A549 (cell line): ENCODE measurements around the gene PKN2.

ENCODE experiments used
- EP300 ChIP-seq, 2 experiments: fragments of >200 bp; sonication (Bioruptor Twin); formaldehyde crosslinking; IDR thresholded peaks; 2 replicates in 1 of 2; 3 replicates in 1 of 2; pipeline ENCODE4 v1.6.1; 2016 to 2017
- FOXS1 ChIP-seq: fragments of 250-450 bp; sonication (Bioruptor Pico); IDR thresholded peaks from 2 replicates; pipeline ENCODE4 v1.5.0; 2020; ENCODE audit warnings: mild to moderate bottlenecking, moderate library complexity
- GATA3 ChIP-seq: IDR thresholded peaks from 2 replicates; pipeline ENCODE4 v1.6.1; 2012; ENCODE audit warnings: borderline replicate concordance
- HDAC2 ChIP-seq: fragments of 200-600 bp; sonication (generic); IDR thresholded peaks from 2 replicates; pipeline ENCODE4 v1.6.1; 2016
- JUN ChIP-seq, 2 experiments: fragments of >200 bp; sonication (Bioruptor Twin); formaldehyde crosslinking; IDR thresholded peaks; 2 replicates in 1 of 2; 3 replicates in 1 of 2; pipeline ENCODE4 v1.6.1; 2016 to 2017
- PBX3 ChIP-seq: IDR thresholded peaks from 2 replicates; pipeline ENCODE4 v1.6.1; 2012
- POLR2A ChIP-seq: IDR thresholded peaks from 2 replicates; pipeline ENCODE4 v1.6.1; 2012; ENCODE audit warnings: mild to moderate bottlenecking, low read length
- POLR2AphosphoS2 ChIP-seq: conservative IDR thresholded peaks from 2 replicates; pipeline ENCODE4 v1.6.1; 2012; ENCODE audit warnings: low read length, improper control_type of control experiment, inconsistent platforms
- SMC3 ChIP-seq: fragments of >200 bp; sonication (Bioruptor Twin); formaldehyde crosslinking; IDR thresholded peaks from 3 replicates; pipeline ENCODE4 v1.6.1; 2018; ENCODE audit warnings: inconsistent platforms
- USF2 ChIP-seq: fragments of 450-650 bp; IDR thresholded peaks from 2 replicates; pipeline ENCODE4 v1.6.1; 2014; ENCODE audit warnings: antibody characterized with exemption
- ZFP36 ChIP-seq: fragments of 450-650 bp; IDR thresholded peaks from 2 replicates; pipeline ENCODE4 v1.6.1; 2014; ENCODE audit warnings: borderline replicate concordance; ENCODE audit not compliant: partially characterized antibody
- TF ChIP-seq, protein P1 (sequence below): fragments of >200 bp; sonication (Bioruptor Twin); formaldehyde crosslinking; IDR thresholded peaks from 3 replicates; pipeline ENCODE4 v1.5.1; 2016

- TF ChIP-seq PBX3 (no peak), FOXS1 (CRISPR knock-in tag) (no peak), ZFP36 (no peak), POLR2A (no peak), JUN (IDR thresholded peaks at IDR 0.05) (no peak), SMC3 (no peak), POLR2AphosphoS2 (no peak), USF2 (no peak), GATA3 (no peak), EP300 (IDR thresholded peaks at IDR 0.05) (no peak), HDAC2 (no peak)
- TF ChIP-seq, protein P1, sequence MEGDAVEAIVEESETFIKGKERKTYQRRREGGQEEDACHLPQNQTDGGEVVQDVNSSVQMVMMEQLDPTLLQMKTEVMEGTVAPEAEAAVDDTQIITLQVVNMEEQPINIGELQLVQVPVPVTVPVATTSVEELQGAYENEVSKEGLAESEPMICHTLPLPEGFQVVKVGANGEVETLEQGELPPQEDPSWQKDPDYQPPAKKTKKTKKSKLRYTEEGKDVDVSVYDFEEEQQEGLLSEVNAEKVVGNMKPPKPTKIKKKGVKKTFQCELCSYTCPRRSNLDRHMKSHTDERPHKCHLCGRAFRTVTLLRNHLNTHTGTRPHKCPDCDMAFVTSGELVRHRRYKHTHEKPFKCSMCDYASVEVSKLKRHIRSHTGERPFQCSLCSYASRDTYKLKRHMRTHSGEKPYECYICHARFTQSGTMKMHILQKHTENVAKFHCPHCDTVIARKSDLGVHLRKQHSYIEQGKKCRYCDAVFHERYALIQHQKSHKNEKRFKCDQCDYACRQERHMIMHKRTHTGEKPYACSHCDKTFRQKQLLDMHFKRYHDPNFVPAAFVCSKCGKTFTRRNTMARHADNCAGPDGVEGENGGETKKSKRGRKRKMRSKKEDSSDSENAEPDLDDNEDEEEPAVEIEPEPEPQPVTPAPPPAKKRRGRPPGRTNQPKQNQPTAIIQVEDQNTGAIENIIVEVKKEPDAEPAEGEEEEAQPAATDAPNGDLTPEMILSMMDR, result no peak
Measured at GRCh38 chr1:88787023-88787903, 103.2 kb downstream of the PKN2 start.
